AG04450 (cell line): ENCODE measurements around the gene NDUFA5. TPM values are rescaled to one million over a fixed set of nuclear protein-coding genes. Genes with fewer than 3 reads are reported as not detected.

Experiments used
- CTCF ChIA-PET: fragments of 300-600, 350-600 bp; formaldehyde crosslinking; extraction: SDS; loops from one replicate; lab custom pipeline; 2022; ENCODE audit warnings: antibody characterized with exemption, inconsistent platforms; lab: Charles Lee
- POLR2A ChIA-PET: fragments of 350-600 bp; formaldehyde crosslinking; extraction: SDS; loops from one replicate; lab custom pipeline; 2021; ENCODE audit warnings: antibody characterized with exemption, inconsistent platforms; lab: Yijun Ruan, JAX
- DNase-seq: peaks from one replicate; pipeline ENCODE4 v3.0.0-alpha.2; 2011; ENCODE audit warnings: low read depth, low spot score
- H3K27ac ChIP-seq: one replicate; pipeline ENCODE4 v1.5.1; 2012; ENCODE audit warnings: low read depth, low read length, control low read depth
- H3K27me3 ChIP-seq: one replicate; pipeline ENCODE4 v1.6.0; 2012; ENCODE audit warnings: low read length; ENCODE audit not compliant: control insufficient read depth, insufficient read depth
- H3K4me3 ChIP-seq: 2 replicates; pipeline ENCODE4 v1.5.1; 2011; ENCODE audit warnings: mild to moderate bottlenecking, low read depth, low read length, control low read depth
- H3K9me3 ChIP-seq: 2 replicates; pipeline ENCODE4 v1.5.1; 2012; ENCODE audit warnings: low read length; ENCODE audit not compliant: control insufficient read depth, insufficient read depth
- CTCF ChIP-seq: IDR thresholded peaks from 2 replicates; pipeline ENCODE4 v1.5.1; 2011; ENCODE audit warnings: low read depth, low read length, control low read depth, inconsistent platforms
- polyA plus RNA-seq: library from polyadenylated mRNA; depleted of rRNA; stranded (reverse); fragments of >200 nt; gene quantifications from 2 replicates; pipeline ENCODE4 v1.2.3, GENCODE V29; 2011

Gene NDUFA5
- polyA plus RNA-seq, 1 experiment: 39.8 TPM

GRCh38 chr7:123583821-123584220 is 26.2 kb upstream of the NDUFA5 start:
- Histone ChIP-seq H3K27me3 (no peaks in the 10 kb centered on the region), H3K9me3 (no peaks in the 10 kb centered on the region), H3K27ac (no peak overlapping the region), H3K4me3 (no peak overlapping the region)
- POLR2A ChIA-PET: no interaction called here
- CTCF ChIA-PET: interaction anchor here (0.6 to 3.8 kb wide), 4 partner anchors 104 to 899 kb away, joined by 3 to 20 read pairs (median 4); no protein-coding TSS in a partner anchor
- TF ChIP-seq CTCF: no peak
- no peak for DNase-seq

- Histone ChIP-seq H3K9me3 (no peaks in the 10 kb centered on the region), H3K27ac (no peak overlapping the region), H3K27me3 (no peaks in the 10 kb centered on the region), H3K4me3 (no peak overlapping the region)
- ChIA-PET POLR2A (no interaction called here), CTCF (interaction anchor here (0.6 to 3.8 kb wide), 23 partner anchors 8 to 1179 kb away, joined by 3 to 20 read pairs (median 3); no protein-coding TSS in a partner anchor)
- TF ChIP-seq CTCF: no peak
- no peak for DNase-seq
These were observed 23.5 kb upstream of the NDUFA5 start for GRCh38 chr7:123581162-123581459.

- H3K4me3 ChIP-seq: no peak overlapping the region
- CTCF ChIA-PET: interaction anchor here (0.6 to 3.8 kb wide), 20 partner anchors 8 to 572 kb away, joined by 3 to 20 read pairs (median 3); no protein-coding TSS in a partner anchor
These were observed 23.0 kb upstream of the NDUFA5 start for GRCh38 chr7:123580406-123581161.

GRCh38 chr7:123579416-123579815 is 21.8 kb upstream of the NDUFA5 start:
- no peak for TF ChIP-seq CTCF
- Histone ChIP-seq H3K27me3 (no peaks in the 10 kb centered on the region), H3K4me3 (no peak overlapping the region), H3K9me3 (no peaks in the 10 kb centered on the region), H3K27ac (no peak overlapping the region)
- DNase-seq: no peak
- CTCF ChIA-PET: no interaction called here
- POLR2A ChIA-PET: no interaction called here

More at GRCh38 chr7:123580406-123581161, 23.0 kb upstream of the NDUFA5 start:
- no peak overlapping the region for H3K27ac ChIP-seq
- no peaks in the 10 kb centered on the region for H3K9me3 ChIP-seq
- TF ChIP-seq CTCF: peak; percentile 82
- no peak for DNase-seq
- POLR2A ChIA-PET: no interaction called here
- H3K27me3 ChIP-seq: no peaks in the 10 kb centered on the region

- no peaks in the 10 kb centered on the region for H3K9me3 ChIP-seq
- no peak overlapping the region for H3K27ac ChIP-seq
- TF ChIP-seq CTCF: no peak
- DNase-seq: no peak
- no peaks in the 10 kb centered on the region for H3K27me3 ChIP-seq
- POLR2A ChIA-PET: no interaction called here
- H3K4me3 ChIP-seq: no peak overlapping the region
- CTCF ChIA-PET: interaction anchor here (0.6 to 1.2 kb wide), 2 partner anchors 50 to 62 kb away, joined by 4 read pairs; no protein-coding TSS in a partner anchor
These were observed 16.4 kb upstream of the NDUFA5 start for GRCh38 chr7:123573896-123574467.
